B cell (primary cell): ENCODE measurements around the gene XYLT1.

Experiments
- EZH2 ChIP-seq: IDR thresholded peaks from 2 replicates; pipeline ENCODE4 v1.6.1; 2012; ENCODE audit warnings: borderline replicate concordance, low read depth, mild to moderate bottlenecking, moderate library complexity, low read length; ENCODE audit not compliant: insufficient read depth, poor library complexity, severe bottlenecking
- TF ChIP-seq, protein P1 (sequence below): fragments of 200-600 bp; IDR thresholded peaks from one replicate; pipeline ENCODE4 v1.8.0; 2022; ENCODE audit warnings: antibody characterized with exemption, mild to moderate bottlenecking

DNA sequence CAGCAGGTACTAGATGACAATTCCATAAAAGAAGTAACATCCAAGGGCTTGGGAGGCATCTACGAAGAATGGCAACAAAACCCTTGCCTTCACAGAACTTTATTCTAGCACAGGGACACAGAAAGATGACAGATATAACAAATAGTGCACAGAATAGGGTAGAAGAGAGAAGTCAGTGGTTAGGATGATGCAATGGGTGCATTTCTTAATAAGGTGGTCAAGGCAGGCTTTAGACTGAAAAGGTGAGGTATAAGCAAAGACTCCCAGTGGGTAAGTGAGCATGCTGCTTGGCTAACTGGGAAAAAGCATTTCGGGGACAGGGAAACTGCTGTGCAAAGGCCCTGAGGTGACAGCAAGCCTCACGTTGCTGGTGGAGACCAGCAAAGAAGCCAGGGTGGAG, 175.9 kb downstream of the XYLT1 start:
- TF ChIP-seq, protein P1, sequence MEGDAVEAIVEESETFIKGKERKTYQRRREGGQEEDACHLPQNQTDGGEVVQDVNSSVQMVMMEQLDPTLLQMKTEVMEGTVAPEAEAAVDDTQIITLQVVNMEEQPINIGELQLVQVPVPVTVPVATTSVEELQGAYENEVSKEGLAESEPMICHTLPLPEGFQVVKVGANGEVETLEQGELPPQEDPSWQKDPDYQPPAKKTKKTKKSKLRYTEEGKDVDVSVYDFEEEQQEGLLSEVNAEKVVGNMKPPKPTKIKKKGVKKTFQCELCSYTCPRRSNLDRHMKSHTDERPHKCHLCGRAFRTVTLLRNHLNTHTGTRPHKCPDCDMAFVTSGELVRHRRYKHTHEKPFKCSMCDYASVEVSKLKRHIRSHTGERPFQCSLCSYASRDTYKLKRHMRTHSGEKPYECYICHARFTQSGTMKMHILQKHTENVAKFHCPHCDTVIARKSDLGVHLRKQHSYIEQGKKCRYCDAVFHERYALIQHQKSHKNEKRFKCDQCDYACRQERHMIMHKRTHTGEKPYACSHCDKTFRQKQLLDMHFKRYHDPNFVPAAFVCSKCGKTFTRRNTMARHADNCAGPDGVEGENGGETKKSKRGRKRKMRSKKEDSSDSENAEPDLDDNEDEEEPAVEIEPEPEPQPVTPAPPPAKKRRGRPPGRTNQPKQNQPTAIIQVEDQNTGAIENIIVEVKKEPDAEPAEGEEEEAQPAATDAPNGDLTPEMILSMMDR, result no peak
- TF ChIP-seq EZH2, result no peak
